CD14-positive monocyte (primary cell): ENCODE data around the gene FBXO10. TPM values are rescaled to one million over a fixed set of nuclear protein-coding genes. Genes with fewer than 3 reads are reported as not detected.

ENCODE experiments used
- DNase-seq, 3 donors: peaks; one replicate each; pipeline ENCODE4 v3.0.0-alpha.2; 2011 to 2022
- H2AFZ ChIP-seq: 2 replicates; pipeline ENCODE4 v1.6.0; 2012; ENCODE audit warnings: mild to moderate bottlenecking, low read depth, low read length, inconsistent platforms; ENCODE audit not compliant: insufficient read depth, poor library complexity, severe bottlenecking
- H3K27ac ChIP-seq, 2 donors: 1 replicate in 1 of 2; 2 replicates in 1 of 2; pipeline ENCODE4 v1.5.1; 2012 to 2013; ENCODE audit warnings: low read length in 2 of 2, control low read depth in 1 of 2, inconsistent platforms in 1 of 2, low read depth in 1 of 2, mild to moderate bottlenecking in 1 of 2
- H3K27me3 ChIP-seq, 2 donors: one replicate each; pipeline versions ENCODE4 v1.6.0 to v1.6.1; 2011 to 2013; ENCODE audit warnings: low read length in 2 of 2; ENCODE audit not compliant: control insufficient read depth in 2 of 2, insufficient read depth in 2 of 2
- H3K36me3 ChIP-seq, 2 donors: replicated peaks in 1 of 2; 1 replicate in 1 of 2; 2 replicates in 1 of 2; pipeline versions ENCODE4 v1.5.1 to v1.6.1; 2012 to 2013; ENCODE audit warnings: low read length in 2 of 2, control low read depth in 1 of 2, inconsistent platforms in 1 of 2, mild to moderate bottlenecking in 1 of 2; ENCODE audit not compliant: insufficient read depth in 2 of 2, control insufficient read depth in 1 of 2
- H3K4me1 ChIP-seq, 2 donors: 1 replicate in 1 of 2; 2 replicates in 1 of 2; pipeline versions ENCODE4 v1.5.1 to v1.6.1; 2012 to 2013; ENCODE audit warnings: low read length in 2 of 2, control low read depth in 1 of 2, inconsistent platforms in 1 of 2, mild to moderate bottlenecking in 1 of 2, moderate library complexity in 1 of 2; ENCODE audit not compliant: insufficient read depth in 2 of 2, control insufficient read depth in 1 of 2
- H3K4me2 ChIP-seq: replicated peaks from 2 replicates; pipeline ENCODE3; 2012; ENCODE audit warnings: low read length, moderate library complexity, mild to moderate bottlenecking; ENCODE audit not compliant: poor library complexity, severe bottlenecking; ENCODE audit errors: extremely low read depth
- H3K4me3 ChIP-seq, 3 experiments: fragments of 200-600 bp in 1 of 3; sonication (generic) in 1 of 3; replicated peaks in 1 of 3; 1 replicate in 2 of 3; 2 replicates in 1 of 3; pipeline ENCODE4 v1.5.1; 2011 to 2013; ENCODE audit warnings: low read length in 3 of 3, mild to moderate bottlenecking in 3 of 3, control low read depth in 2 of 3, low read depth in 2 of 3, inconsistent platforms in 1 of 3, moderate library complexity in 1 of 3
- H3K79me2 ChIP-seq: 2 replicates; pipeline ENCODE4 v1.6.0; 2012; ENCODE audit warnings: mild to moderate bottlenecking, control low read depth, inconsistent platforms, low read length, moderate library complexity; ENCODE audit not compliant: insufficient read depth
- H3K9ac ChIP-seq: 2 replicates; pipeline ENCODE4 v1.6.0; 2017; ENCODE audit warnings: low read length, mild to moderate bottlenecking; ENCODE audit not compliant: insufficient read depth, poor library complexity, severe bottlenecking
- H3K9me3 ChIP-seq, 2 donors: replicated peaks in 1 of 2; 1 replicate in 1 of 2; 2 replicates in 1 of 2; pipeline versions ENCODE4 v1.5.1 to v1.6.1; 2012 to 2013; ENCODE audit warnings: low read length in 2 of 2, control low read depth in 1 of 2; ENCODE audit not compliant: control insufficient read depth in 1 of 2, insufficient read depth in 1 of 2
- H4K20me1 ChIP-seq: 2 replicates; pipeline ENCODE4 v1.6.0; 2012; ENCODE audit warnings: mild to moderate bottlenecking, low read length, control low read depth, moderate library complexity; ENCODE audit not compliant: insufficient read depth
- H3K27ac Mint-ChIP-seq, 7 donors: one replicate each; pipeline ENCODE4 v1.8.0; 2020; ENCODE audit warnings: mild to moderate bottlenecking in 7 of 7, mixed read lengths in 7 of 7, moderate library complexity in 6 of 7, inconsistent platforms in 2 of 7
- H3K27me3 Mint-ChIP-seq, 3 donors: one replicate each; pipeline ENCODE4 v1.8.0; 2021 to 2022; ENCODE audit warnings: low read depth in 3 of 3, mild to moderate bottlenecking in 3 of 3, mixed read lengths in 3 of 3, moderate library complexity in 3 of 3, inconsistent platforms in 1 of 3
- H3K36me3 Mint-ChIP-seq, 2 donors: one replicate each; pipeline ENCODE4 v1.8.0; 2020; ENCODE audit warnings: mixed read lengths in 2 of 2, inconsistent platforms in 1 of 2, mild to moderate bottlenecking in 1 of 2
- H3K4me1 Mint-ChIP-seq: one replicate; pipeline ENCODE4 v1.8.0; 2020; ENCODE audit warnings: mild to moderate bottlenecking, mixed read lengths
- H3K4me3 Mint-ChIP-seq, 2 donors: one replicate each; pipeline ENCODE4 v1.8.0; 2020; ENCODE audit warnings: mild to moderate bottlenecking in 2 of 2, mixed read lengths in 2 of 2, moderate library complexity in 1 of 2
- H3K9me3 Mint-ChIP-seq, 7 donors: one replicate each; pipeline ENCODE4 v1.8.0; 2020 to 2022; ENCODE audit warnings: mixed read lengths in 7 of 7, mild to moderate bottlenecking in 6 of 7, moderate library complexity in 6 of 7, inconsistent platforms in 2 of 7
- WGBS: methylation state at CpG from one replicate; pipeline ENCODE4 v1.1.5; 2013; ENCODE audit warnings: missing lambda C conversion rate; ENCODE audit not compliant: insufficient coverage; 5-methylcytosine and 5-hydroxymethylcytosine counted together
- intact Hi-C, 2 donors: fragments of 100-400 bp; cut with micrococcal nuclease; formaldehyde crosslinking; loops; one replicate each; pipeline versions ENCODE4 v1.15.0 to v1.15.1; 2023
- polyA plus RNA-seq, 3 donors: library from polyadenylated mRNA; depleted of rRNA in 1 of 3; unstranded in 2 of 3; stranded (reverse) in 1 of 3; fragments of 300-500 nt in 2 of 3; fragments of >200 nt in 1 of 3; fragmentation: Illumina TruSeq in 2 of 3; gene quantifications; 1 replicate in 2 of 3; 2 replicates in 1 of 3; pipeline ENCODE4 v1.2.3, GENCODE V29; 2012 to 2021
- TF ChIP-seq, protein P1 (sequence below): fragments of 200-600 bp; IDR thresholded peaks from one replicate; pipeline ENCODE4 v1.8.0; 2022; ENCODE audit warnings: antibody characterized with exemption, mild to moderate bottlenecking

FBXO10 gene
- polyA plus RNA-seq, 3 donors = 0.08 to 1.5 TPM; not detected in 1

DNA sequence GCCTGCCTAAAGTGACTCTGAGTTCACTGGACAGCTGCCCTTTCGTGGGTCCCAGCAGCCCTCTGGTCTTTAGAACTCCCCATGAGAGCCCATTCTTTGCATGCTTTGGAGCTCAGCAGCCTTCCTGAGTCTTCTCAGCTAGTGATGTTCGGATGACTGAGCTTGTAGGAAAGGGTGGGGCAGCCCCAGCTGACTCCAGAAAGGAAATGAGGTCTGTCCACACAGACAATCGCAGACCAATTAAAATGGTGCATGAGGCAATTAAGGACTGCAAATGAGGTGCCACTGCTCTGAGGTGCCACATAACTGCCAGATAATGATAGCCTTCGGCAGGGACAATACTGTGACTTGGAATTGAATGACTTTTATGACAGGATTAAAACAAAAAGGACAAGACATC lies 41.7 kb upstream of the FBXO10 start:
- TF ChIP-seq, protein P1, sequence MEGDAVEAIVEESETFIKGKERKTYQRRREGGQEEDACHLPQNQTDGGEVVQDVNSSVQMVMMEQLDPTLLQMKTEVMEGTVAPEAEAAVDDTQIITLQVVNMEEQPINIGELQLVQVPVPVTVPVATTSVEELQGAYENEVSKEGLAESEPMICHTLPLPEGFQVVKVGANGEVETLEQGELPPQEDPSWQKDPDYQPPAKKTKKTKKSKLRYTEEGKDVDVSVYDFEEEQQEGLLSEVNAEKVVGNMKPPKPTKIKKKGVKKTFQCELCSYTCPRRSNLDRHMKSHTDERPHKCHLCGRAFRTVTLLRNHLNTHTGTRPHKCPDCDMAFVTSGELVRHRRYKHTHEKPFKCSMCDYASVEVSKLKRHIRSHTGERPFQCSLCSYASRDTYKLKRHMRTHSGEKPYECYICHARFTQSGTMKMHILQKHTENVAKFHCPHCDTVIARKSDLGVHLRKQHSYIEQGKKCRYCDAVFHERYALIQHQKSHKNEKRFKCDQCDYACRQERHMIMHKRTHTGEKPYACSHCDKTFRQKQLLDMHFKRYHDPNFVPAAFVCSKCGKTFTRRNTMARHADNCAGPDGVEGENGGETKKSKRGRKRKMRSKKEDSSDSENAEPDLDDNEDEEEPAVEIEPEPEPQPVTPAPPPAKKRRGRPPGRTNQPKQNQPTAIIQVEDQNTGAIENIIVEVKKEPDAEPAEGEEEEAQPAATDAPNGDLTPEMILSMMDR = no peak
- Histone ChIP-seq H2AFZ (no peak overlapping the region), H3K79me2 (no peaks in the 10 kb centered on the region), H3K4me3 (no peak overlapping the region), H3K27me3 (peaks cover 0 to under 1% of the 10 kb centered on the region in 2 donors), H3K27ac (no peak overlapping the region), H3K4me2 (no peak overlapping the region), H3K36me3 (no peaks in the 10 kb centered on the region), H4K20me1 (no peaks in the 10 kb centered on the region), H3K9me3 (no peaks in the 10 kb centered on the region), H3K9ac (no peak overlapping the region), H3K4me1 (no peaks in the 10 kb centered on the region)
- Mint-ChIP-seq H3K27ac (no peak overlapping the region), H3K4me3 (no peak overlapping the region), H3K4me1 (no peaks in the 10 kb centered on the region), H3K27me3 (peaks cover 0 to 11% (median 3%) of the 10 kb centered on the region in 3 donors), H3K9me3 (no peaks in the 10 kb centered on the region), H3K36me3 (no peaks in the 10 kb centered on the region)
- intact Hi-C loops = no loop called here
- DNase-seq = no peak
- WGBS = 82% methylated on average over 4 of the region's 4 CpGs

- no peaks in the 10 kb centered on the region for H3K79me2 ChIP-seq
Observed at GRCh38 chr9:37617161-37617560, 41.0 kb upstream of the FBXO10 start.

More at GRCh38 chr9:37617161-37617560, 41.0 kb upstream of the FBXO10 start:
- H3K9me3 Mint-ChIP-seq = no peaks in the 10 kb centered on the region
- intact Hi-C loops = no loop called here
- no peaks in the 10 kb centered on the region for H3K36me3 Mint-ChIP-seq
- Histone ChIP-seq H4K20me1 (no peaks in the 10 kb centered on the region), H3K27me3 (peaks cover 0 to 2% of the 10 kb centered on the region in 2 donors), H3K27ac (no peak overlapping the region), H3K36me3 (no peaks in the 10 kb centered on the region), H3K4me2 (no peak overlapping the region), H3K9ac (no peak overlapping the region), H3K9me3 (no peaks in the 10 kb centered on the region), H3K4me1 (no peaks in the 10 kb centered on the region), H2AFZ (no peak overlapping the region), H3K4me3 (no peak overlapping the region)
- WGBS = 100% methylated on average over 1 of the region's 2 CpGs
- peaks cover 0 to 14% (median 3%) of the 10 kb centered on the region in 3 donors for H3K27me3 Mint-ChIP-seq
- TF ChIP-seq, protein P1 = no peak
- H3K4me1 Mint-ChIP-seq = no peaks in the 10 kb centered on the region
- H3K27ac Mint-ChIP-seq = no peak overlapping the region
- no peak overlapping the region for H3K4me3 Mint-ChIP-seq
- no peak for DNase-seq
